ENCODE measurements around the gene ADGRE1.
"Not testable (repeated sequence)": the region's sequence is repeated elsewhere in the genome, so short reads cannot be mapped to it uniquely, and the experiment has no call there.

ADGRE1 gene

GRCh38 chr19:6887316-6887715 is at the start of gene ADGRE1:
ADGRE1 (plus strand) TSS chr19:6887579; CDS start chr19:6887609, 30 bp downstream.
- DNase-seq (ENCODE audit: low read depth): no peak

GRCh38 chr19:6838062-6838655 is 49.2 kb upstream of the ADGRE1 start:
- DNase-seq (ENCODE audit: low read depth): no peak

GRCh38 chr19:6842871-6843607 is 44.3 kb upstream of the ADGRE1 start:
- no peak for DNase-seq (ENCODE audit: low read depth)

GRCh38 chr19:6847828-6848200 is 39.6 kb upstream of the ADGRE1 start:
- DNase-seq (ENCODE audit: low read depth): no peak

- no peak for DNase-seq (ENCODE audit: low read depth)
Observed at GRCh38 chr19:6848986-6849385, 38.4 kb upstream of the ADGRE1 start.

GRCh38 chr19:6849876-6850275 is 37.5 kb upstream of the ADGRE1 start:
- DNase-seq (ENCODE audit: low read depth): no peak

GRCh38 chr19:6851359-6851758 is 36.0 kb upstream of the ADGRE1 start:
- no peak for DNase-seq (ENCODE audit: low read depth)

- DNase-seq (ENCODE audit: low read depth): no peak
Observed at GRCh38 chr19:6852001-6852400, 35.4 kb upstream of the ADGRE1 start.

- DNase-seq (ENCODE audit: low read depth): no peak
Observed at GRCh38 chr19:6853868-6854267, 33.5 kb upstream of the ADGRE1 start.

- DNase-seq (ENCODE audit: low read depth): no peak
Observed at GRCh38 chr19:6854758-6855157, 32.6 kb upstream of the ADGRE1 start.

- DNase-seq (ENCODE audit: low read depth): no peak
Observed at GRCh38 chr19:6856749-6857372, 30.5 kb upstream of the ADGRE1 start.

GRCh38 chr19:6861683-6862286 is 25.6 kb upstream of the ADGRE1 start:
- DNase-seq (ENCODE audit: low read depth): no peak

- DNase-seq (ENCODE audit: low read depth): peak; percentile 66
Observed at GRCh38 chr19:6862673-6863078, 24.7 kb upstream of the ADGRE1 start.

GRCh38 chr19:6864325-6864940 is 22.9 kb upstream of the ADGRE1 start:
- DNase-seq (ENCODE audit: low read depth): no peak

- DNase-seq (ENCODE audit: low read depth): no peak
Observed at GRCh38 chr19:6865849-6866248, 21.5 kb upstream of the ADGRE1 start.

- DNase-seq (ENCODE audit: low read depth): no peak
Observed at GRCh38 chr19:6866741-6867151, 20.6 kb upstream of the ADGRE1 start.

GRCh38 chr19:6868351-6868750 is 19.0 kb upstream of the ADGRE1 start:
- no peak for DNase-seq (ENCODE audit: low read depth)

- DNase-seq (ENCODE audit: low read depth): not testable (repeated sequence)
Observed at GRCh38 chr19:6869151-6869882, 18.1 kb upstream of the ADGRE1 start.

- no peak for DNase-seq (ENCODE audit: low read depth)
Observed at GRCh38 chr19:6873708-6874431, 13.5 kb upstream of the ADGRE1 start.

GRCh38 chr19:6875218-6875617 is 12.2 kb upstream of the ADGRE1 start:
- no peak for DNase-seq (ENCODE audit: low read depth)

GRCh38 chr19:6876748-6877147 is 10.6 kb upstream of the ADGRE1 start:
- DNase-seq (ENCODE audit: low read depth): no peak

All from fibroblast of gingiva (primary cell).